HepG2 (cell line): Measurements from ENCODE around the gene SHISA9. TPM values are rescaled to one million over a fixed set of nuclear protein-coding genes. Genes with fewer than 3 reads are reported as not detected.

Experiments
- ATAC-seq: fragments of 200-7000 bp; cut with Tn5 transposase; 3 replicates; pipeline ENCODE4 v1.9.1; 2020; ENCODE audit warnings: mild to moderate bottlenecking, moderate library complexity
- BruUV-seq: library from RNA; stranded (reverse); fragments of 400-500 nt; replicated peaks from 2 replicates; lab custom pipeline; 2021; lab: Mats Ljungman, UMichigan
- CTCF ChIA-PET: fragments of 300-600 bp; formaldehyde crosslinking; extraction: SDS; loops from one replicate; lab custom pipeline; 2021; ENCODE audit warnings: low total read pairs, inconsistent platforms, low intra/inter-chr PET ratio; lab: Yijun Ruan, JAX
- POLR2A ChIA-PET: fragments of 350-600 bp; sonication (Branson Sonifier 250); formaldehyde crosslinking; loops from one replicate; lab custom pipeline; 2020; ENCODE audit warnings: antibody characterized with exemption, inconsistent platforms; lab: Yijun Ruan, JAX
- DNase-seq: peaks from one replicate; pipeline ENCODE4 v3.0.0-alpha.2; 2015; ENCODE audit warnings: low spot score
- FAIRE-seq: peaks from 3 replicates; lab custom pipeline; 2011; peaks lifted over from hg19 to GRCh38; lab: Jason Lieb, UNC
- H2AFZ ChIP-seq: one replicate; pipeline ENCODE4 v1.6.1; 2011; ENCODE audit warnings: low read length, inconsistent platforms
- H3K27ac ChIP-seq: fragments of 300-600 bp; 3 replicates; pipeline ENCODE4 v1.8.0; 2011; ENCODE audit warnings: mixed run types, mild to moderate bottlenecking, mixed read lengths, low read length, inconsistent platforms; ENCODE audit not compliant: insufficient read depth; ENCODE audit errors: extremely low read length
- H3K27me3 ChIP-seq, 2 experiments: fragments of 200-600 bp in 1 of 2; 2 replicates in 1 of 2; 3 replicates in 1 of 2; pipeline versions ENCODE4 v1.6.0 to v1.8.0; 2011; ENCODE audit warnings: low read length in 2 of 2, mild to moderate bottlenecking in 2 of 2, moderate library complexity in 2 of 2, inconsistent platforms in 1 of 2; ENCODE audit not compliant: insufficient read depth in 2 of 2, control insufficient read depth in 1 of 2
- H3K36me3 ChIP-seq, 2 experiments: fragments of 200-600 bp in 1 of 2; replicated peaks in 1 of 2; 2 replicates in 1 of 2; 3 replicates in 1 of 2; pipeline versions ENCODE4 v1.5.1 to v1.8.0; 2011; ENCODE audit warnings: low read length in 2 of 2, inconsistent platforms in 1 of 2; ENCODE audit not compliant: insufficient read depth in 2 of 2, control insufficient read depth in 1 of 2
- H3K4me1 ChIP-seq: 2 replicates; pipeline ENCODE4 v1.5.1; 2012; ENCODE audit warnings: low read length, inconsistent platforms; ENCODE audit not compliant: insufficient read depth
- H3K4me2 ChIP-seq: 2 replicates; pipeline ENCODE4 v1.6.0; 2011; ENCODE audit warnings: low read depth, low read length, inconsistent platforms
- H3K4me3 ChIP-seq, 3 experiments: fragments of 200-600 bp in 1 of 3; sonication (generic), shearing (Covaris generic) in 1 of 3; replicated peaks in 1 of 3; 2 replicates each; pipeline ENCODE4 v1.5.1; 2011 to 2016; ENCODE audit warnings: low read length in 3 of 3, inconsistent platforms in 2 of 3, low read depth in 2 of 3, mild to moderate bottlenecking in 2 of 3, control low read depth in 1 of 3, mixed read lengths in 1 of 3; ENCODE audit not compliant: insufficient read depth in 1 of 3
- H3K79me2 ChIP-seq: one replicate; pipeline ENCODE4 v1.6.1; 2011; ENCODE audit warnings: low read length, inconsistent platforms; ENCODE audit not compliant: insufficient read depth
- H3K9ac ChIP-seq: 2 replicates; pipeline ENCODE4 v1.6.0; 2011; ENCODE audit warnings: mild to moderate bottlenecking, low read depth, low read length, inconsistent platforms; ENCODE audit not compliant: insufficient read depth
- H3K9me3 ChIP-seq: 2 replicates; pipeline ENCODE4 v1.5.1; 2012; ENCODE audit warnings: mild to moderate bottlenecking, low read length
- H4K20me1 ChIP-seq: 2 replicates; pipeline ENCODE4 v1.6.0; 2011; ENCODE audit warnings: inconsistent platforms, mild to moderate bottlenecking, low read length, moderate library complexity; ENCODE audit not compliant: insufficient read depth
- AFF4 ChIP-seq: sonication (generic); formaldehyde crosslinking; IDR thresholded peaks from 2 replicates; pipeline ENCODE4 v1.4.0; 2020; ENCODE audit warnings: missing genetic modification reagents
- FOXA3 ChIP-seq: IDR thresholded peaks from 2 replicates; pipeline ENCODE4 v1.6.1; 2016; ENCODE audit warnings: missing genetic modification reagents, missing compliant biosample characterization
- KDM4B ChIP-seq: sonication (generic); formaldehyde crosslinking; IDR thresholded peaks from 2 replicates; pipeline ENCODE4 v1.4.0; 2020; ENCODE audit warnings: missing genetic modification reagents
- PAXIP1 ChIP-seq: sonication (generic); formaldehyde crosslinking; conservative IDR thresholded peaks from 2 replicates; pipeline ENCODE4 v1.4.0; 2020; ENCODE audit warnings: mild to moderate bottlenecking, missing genetic modification reagents, moderate library complexity
- ZBTB2 ChIP-seq: sonication (generic); formaldehyde crosslinking; IDR thresholded peaks from 2 replicates; pipeline ENCODE4 v1.8.0; 2022; ENCODE audit warnings: low read depth, missing genetic modification reagents
- ZFP91 ChIP-seq: sonication (generic); formaldehyde crosslinking; IDR thresholded peaks from 2 replicates; pipeline ENCODE4 v1.9.0; 2022; ENCODE audit warnings: missing genetic modification reagents, mild to moderate bottlenecking, borderline replicate concordance
- ZNF512B ChIP-seq: sonication (generic); formaldehyde crosslinking; IDR thresholded peaks from 2 replicates; pipeline ENCODE4 v1.5.1; 2020; ENCODE audit warnings: missing genetic modification reagents, mild to moderate bottlenecking, borderline replicate concordance
- WGBS: methylation state at CpG from one replicate; pipeline ENCODE4 v1.1.6; 2017; ENCODE audit warnings: low lambda C conversion rate; 5-methylcytosine and 5-hydroxymethylcytosine counted together
- in situ Hi-C: cut with HindIII; loops from 2 replicates; pipeline ENCODE4 v1.10.0; 2017; ENCODE audit warnings: low pct_unique_long_range_greater_than_20kb; ENCODE audit not compliant: extremely low pct_ligation_motif_present
- intact Hi-C: fragments of 100-400 bp; cut with micrococcal nuclease; formaldehyde crosslinking; loops from one replicate; pipeline ENCODE4 v1.10.0; 2022; ENCODE audit not compliant: unreplicated experiment
- polyA plus RNA-seq, 8 experiments: library from polyadenylated mRNA; depleted of rRNA in 3 of 8; stranded (reverse) in 7 of 8; unstranded in 1 of 8; fragments of >200 nt; fragmentation: Illumina TruSeq in 4 of 8; extraction: Trizol in 4 of 8; gene quantifications; 2 replicates each; pipeline versions ENCODE4 v1.2.1 to v1.2.3, GENCODE V29; 2011 to 2016; ENCODE audit warnings: low read depth in 4 of 8, missing spikeins in 1 of 8, mixed read lengths in 1 of 8; ENCODE audit not compliant: insufficient read depth in 1 of 8
- total RNA-seq, 5 experiments: library from RNA; depleted of rRNA; stranded (reverse); fragments of >200 nt; fragmentation: Illumina TruSeq; extraction: Trizol; gene quantifications; 2 replicates each; pipeline ENCODE4 v1.2.3, GENCODE V29; 2016; ENCODE audit warnings: low read depth in 1 of 5

SHISA9 gene
- total and polyA plus RNA-seq, 2 of the 13 experiments (the other 11 are each of a cell fraction or from before 2014, with no cell fraction given), result 0.01 TPM; not detected in 1

- H3K4me1 ChIP-seq, result no peaks in the 10 kb centered on the region
- H4K20me1 ChIP-seq, result no peaks in the 10 kb centered on the region
- CTCF ChIA-PET, result no interaction called here
- no peaks in the 10 kb centered on the region for H3K9me3 ChIP-seq
- no peak overlapping the region for H2AFZ ChIP-seq
- no peaks in the 10 kb centered on the region; a peak in 1 of 5 replicates for H3K27me3 ChIP-seq
- H3K36me3 ChIP-seq, result no peaks in the 10 kb centered on the region
- in situ Hi-C loops, result no loop called here
- TF ChIP-seq KDM4B (CRISPR knock-in tag), result no peak
- TF ChIP-seq AFF4 (CRISPR knock-in tag), result no peak
- no peak for TF ChIP-seq ZFP91
- TF ChIP-seq ZNF512B (CRISPR knock-in tag), result no peak
- TF ChIP-seq PAXIP1 (CRISPR knock-in tag), result no peak
- no peak for TF ChIP-seq ZBTB2 (CRISPR knock-in tag)
- TF ChIP-seq FOXA3, result no peak
- TF ChIP-seq, all 625 proteins: peak for 0
- no peak for FAIRE-seq
- Histone ChIP-seq H3K4me3 (no peak overlapping the region), H3K4me2 (no peak overlapping the region), H3K9ac (no peak overlapping the region), H3K79me2 (no peaks in the 10 kb centered on the region), H3K27ac (no peak overlapping the region)
- intact Hi-C loops, result no loop called here
- DNase-seq, result no peak
- ATAC-seq, result no peak
- 18% methylated on average over 7 of the region's 7 CpGs for WGBS
- BruUV-seq, result no TSS peak
- POLR2A ChIA-PET, result no interaction called here
These were observed 94.4 kb downstream of the SHISA9 start for GRCh38 chr16:12995721-12996372.
